GM18505 (cell line): ENCODE results near the gene KIAA1755.
"Not testable (repeated sequence)": the region's sequence is repeated elsewhere in the genome, so short reads cannot be mapped to it uniquely, and the experiment has no call there.

Source experiments
- ATAC-seq: cut with Tn5 transposase; IDR thresholded peaks from one replicate; pipeline ENCODE4 v1.9.1; 2021; ENCODE audit not compliant: unreplicated experiment
- POLR2A ChIP-seq: IDR thresholded peaks from 4 replicates; pipeline ENCODE4 v1.6.1; 2011; ENCODE audit warnings: borderline replicate concordance; ENCODE audit not compliant: insufficient read depth, insufficient read length; ENCODE audit errors: extremely low read depth

Gene KIAA1755

DNA sequence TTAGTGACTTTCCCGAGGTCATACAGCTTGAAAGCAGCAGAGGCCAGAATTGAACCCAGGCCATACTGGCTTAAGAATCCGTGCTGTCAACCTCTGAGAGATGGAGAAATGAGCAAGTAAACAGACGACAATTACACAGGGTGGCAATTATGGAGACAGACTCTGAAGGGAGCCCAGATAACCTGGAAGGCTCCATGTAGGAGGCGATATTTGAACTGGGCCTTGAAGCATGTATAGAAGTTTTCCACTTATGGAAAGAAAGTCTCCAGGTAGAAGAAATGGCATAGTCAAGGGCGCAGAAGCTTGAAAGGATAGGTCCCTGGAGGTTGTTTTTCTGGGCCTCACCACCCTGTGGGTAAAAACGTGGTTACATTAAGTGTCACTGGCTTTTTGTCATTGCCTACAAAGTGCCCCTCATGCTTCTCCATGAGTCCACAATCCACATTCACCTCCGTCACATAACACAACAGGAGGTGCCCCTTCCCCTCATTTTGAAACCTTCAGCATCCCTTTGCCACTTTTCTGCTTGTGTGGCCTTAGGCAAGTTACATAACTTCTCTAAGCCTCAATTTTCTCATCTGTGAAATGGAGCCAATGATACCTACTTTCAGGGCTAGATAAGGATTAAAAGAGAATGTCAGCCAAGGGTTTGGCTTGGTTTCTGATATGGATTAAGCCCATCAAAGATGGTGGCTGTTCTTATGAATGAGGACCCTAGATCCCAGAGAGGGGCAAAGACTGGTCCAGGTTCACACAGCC lies 37.6 kb upstream of the KIAA1755 start:
- no peak for TF ChIP-seq POLR2A
- ATAC-seq = no peak

DNA sequence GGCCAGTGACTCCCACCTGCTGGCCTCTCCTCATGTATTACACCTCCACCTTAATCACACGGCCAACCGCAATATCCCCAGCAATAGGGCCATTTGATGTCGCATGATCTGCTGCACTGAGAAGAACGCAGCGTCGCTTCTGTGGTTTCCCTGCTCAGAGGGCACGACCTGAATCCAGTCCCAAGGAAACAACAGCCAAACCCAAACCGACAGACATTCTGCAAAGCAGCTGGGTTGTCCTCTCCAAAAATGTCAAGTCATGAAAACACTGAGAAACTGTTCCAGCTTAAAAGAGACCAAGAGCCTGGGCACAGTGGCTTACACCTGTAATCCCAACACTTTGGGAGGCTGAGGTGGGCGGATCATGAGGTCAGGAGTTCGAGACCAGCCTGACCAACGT lies 35.9 kb upstream of the KIAA1755 start:
- no peak for TF ChIP-seq POLR2A

DNA sequence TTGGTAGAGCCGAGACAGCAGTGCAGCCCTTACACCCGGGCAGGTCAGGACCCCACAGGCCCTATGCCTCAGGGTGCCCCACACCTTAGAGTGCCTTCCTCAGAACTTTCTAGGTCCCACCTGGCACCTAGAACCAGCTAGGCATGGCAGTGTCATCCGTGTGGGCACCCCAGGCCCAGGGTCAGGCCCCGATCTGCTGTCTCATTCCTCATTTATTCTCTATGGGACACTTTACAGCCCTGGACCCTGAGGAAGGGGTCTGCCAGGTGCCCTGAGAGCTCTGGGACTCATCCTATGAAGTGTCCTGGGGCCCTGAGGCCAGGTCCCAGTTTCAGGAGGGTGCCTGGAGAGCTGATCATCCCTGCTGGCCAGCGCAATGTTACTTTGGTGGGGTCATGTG lies 35.3 kb upstream of the KIAA1755 start:
- no peak for TF ChIP-seq POLR2A
- ATAC-seq = no peak

More for the DNA sequence above, 35.9 kb upstream of the KIAA1755 start:
- no peak for ATAC-seq

DNA sequence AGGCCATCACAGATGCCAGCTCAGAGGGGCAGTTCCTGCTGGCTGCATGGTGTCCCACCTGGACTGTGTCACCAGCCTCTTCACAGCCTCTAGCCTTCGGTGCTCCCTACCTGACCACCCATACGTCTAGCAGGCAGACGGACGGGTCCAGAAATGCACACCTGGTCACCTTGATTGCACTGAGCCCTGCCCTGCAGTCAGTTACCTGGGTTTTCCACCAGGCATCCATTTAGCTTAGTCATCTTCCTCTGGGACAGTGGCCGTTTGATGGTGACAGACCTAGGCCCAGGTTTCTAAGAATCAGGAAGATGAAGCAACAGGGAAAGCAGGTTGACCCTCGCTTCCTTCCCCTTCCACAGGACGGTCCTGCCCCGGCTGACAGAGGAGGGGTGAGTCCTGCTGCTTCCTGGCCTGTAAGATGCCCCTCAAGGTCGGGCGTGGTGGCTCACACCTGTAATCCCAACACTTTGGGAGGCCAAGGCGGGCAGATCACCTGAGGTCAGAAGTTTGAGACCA lies 33.6 kb upstream of the KIAA1755 start:
- no peak for ATAC-seq
- no peak for TF ChIP-seq POLR2A

DNA sequence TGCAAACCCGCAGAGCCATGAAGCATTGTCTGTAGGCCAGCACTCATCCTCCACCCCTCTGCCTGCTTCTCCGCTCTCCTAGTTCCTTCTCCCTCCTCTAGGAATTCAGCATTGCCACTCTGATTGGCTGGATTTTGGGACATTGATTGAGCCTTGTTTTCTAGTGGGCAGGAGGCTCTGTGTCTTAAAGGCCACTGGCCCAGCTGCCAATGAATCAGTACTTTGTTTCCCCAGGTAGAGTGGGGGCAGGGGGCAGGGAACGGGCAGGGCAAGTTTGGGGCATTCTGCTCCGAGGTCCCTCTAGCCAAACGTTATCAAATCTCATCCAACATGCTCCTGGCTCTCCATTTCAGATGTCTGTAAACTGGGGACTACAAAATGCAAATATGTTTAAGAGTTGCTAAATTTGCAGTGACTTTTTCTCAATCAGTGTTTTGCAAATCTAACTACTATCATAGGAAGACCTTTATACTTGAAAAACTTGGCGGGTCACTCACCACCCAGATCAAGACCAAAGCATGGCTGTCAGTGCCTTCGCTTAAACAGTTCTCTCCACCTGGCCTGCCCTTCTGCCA lies 33.0 kb upstream of the KIAA1755 start:
- no peak for ATAC-seq
- TF ChIP-seq POLR2A = no peak

DNA sequence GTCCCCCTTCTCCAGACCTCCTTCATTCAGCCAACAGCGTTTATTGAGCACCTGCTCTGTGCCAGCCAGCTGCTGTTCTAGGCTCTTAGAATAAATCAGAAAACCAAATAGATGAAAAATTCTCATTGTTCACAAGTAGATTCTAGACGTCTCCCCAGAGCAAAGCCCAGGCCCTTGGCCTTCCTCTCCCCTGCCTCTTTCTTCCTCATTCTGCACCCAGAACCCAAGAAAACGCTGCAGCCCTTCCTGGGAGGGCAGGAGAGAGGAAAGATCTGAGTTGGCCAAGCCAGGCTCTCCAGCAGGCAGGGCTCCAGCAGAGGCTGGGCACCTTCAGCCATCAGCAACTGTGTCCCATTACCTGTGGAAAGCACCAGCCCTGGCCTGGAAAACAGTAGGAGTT lies 31.4 kb upstream of the KIAA1755 start:
- no peak for TF ChIP-seq POLR2A
- no peak for ATAC-seq

DNA sequence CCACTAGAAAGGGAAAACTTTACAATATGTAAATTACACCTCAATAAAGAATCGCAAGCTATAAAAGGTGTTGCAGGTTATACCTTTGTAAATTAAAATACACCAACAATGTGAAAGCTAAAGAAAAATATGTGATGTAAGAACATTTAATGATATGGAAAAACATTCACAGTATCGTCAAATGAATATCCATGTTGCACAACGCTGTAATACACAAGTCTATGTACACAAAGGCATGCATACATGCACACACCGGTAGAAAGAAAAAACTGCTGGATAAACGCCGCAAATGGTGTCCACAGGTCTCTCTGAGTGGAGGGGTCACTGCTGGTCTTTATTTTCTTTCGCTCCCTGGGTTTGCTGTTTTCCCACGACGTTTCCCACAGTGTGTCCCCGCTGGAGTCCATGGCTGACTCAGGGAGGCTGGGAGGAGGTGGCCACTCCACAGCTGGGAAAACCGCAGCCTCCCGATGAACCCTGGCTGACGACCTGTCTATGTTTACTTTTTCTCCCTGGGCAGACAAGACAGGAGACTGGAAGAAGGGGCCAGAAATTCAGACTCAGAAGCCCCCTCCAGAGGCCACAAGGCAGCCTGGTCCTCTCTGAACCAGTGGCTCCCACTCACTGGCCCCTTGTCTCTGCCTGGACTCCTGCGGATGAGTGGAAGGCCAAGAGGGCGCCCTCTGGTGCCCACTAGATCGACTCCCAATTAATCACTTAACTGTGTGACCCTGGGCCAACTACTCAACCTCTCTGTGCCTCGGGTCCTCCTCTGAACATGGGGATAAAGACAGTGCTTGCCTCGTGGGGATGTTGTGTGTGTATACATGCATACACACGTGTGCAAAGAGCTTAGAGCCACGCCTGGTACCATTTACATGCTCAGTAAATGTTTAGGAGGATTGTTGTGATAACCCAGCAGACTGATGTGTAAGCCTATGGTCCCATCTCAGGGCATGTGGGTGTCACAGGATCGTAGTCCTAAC lies 30.6 kb upstream of the KIAA1755 start:
- no peak for ATAC-seq
- TF ChIP-seq POLR2A = no peak

DNA sequence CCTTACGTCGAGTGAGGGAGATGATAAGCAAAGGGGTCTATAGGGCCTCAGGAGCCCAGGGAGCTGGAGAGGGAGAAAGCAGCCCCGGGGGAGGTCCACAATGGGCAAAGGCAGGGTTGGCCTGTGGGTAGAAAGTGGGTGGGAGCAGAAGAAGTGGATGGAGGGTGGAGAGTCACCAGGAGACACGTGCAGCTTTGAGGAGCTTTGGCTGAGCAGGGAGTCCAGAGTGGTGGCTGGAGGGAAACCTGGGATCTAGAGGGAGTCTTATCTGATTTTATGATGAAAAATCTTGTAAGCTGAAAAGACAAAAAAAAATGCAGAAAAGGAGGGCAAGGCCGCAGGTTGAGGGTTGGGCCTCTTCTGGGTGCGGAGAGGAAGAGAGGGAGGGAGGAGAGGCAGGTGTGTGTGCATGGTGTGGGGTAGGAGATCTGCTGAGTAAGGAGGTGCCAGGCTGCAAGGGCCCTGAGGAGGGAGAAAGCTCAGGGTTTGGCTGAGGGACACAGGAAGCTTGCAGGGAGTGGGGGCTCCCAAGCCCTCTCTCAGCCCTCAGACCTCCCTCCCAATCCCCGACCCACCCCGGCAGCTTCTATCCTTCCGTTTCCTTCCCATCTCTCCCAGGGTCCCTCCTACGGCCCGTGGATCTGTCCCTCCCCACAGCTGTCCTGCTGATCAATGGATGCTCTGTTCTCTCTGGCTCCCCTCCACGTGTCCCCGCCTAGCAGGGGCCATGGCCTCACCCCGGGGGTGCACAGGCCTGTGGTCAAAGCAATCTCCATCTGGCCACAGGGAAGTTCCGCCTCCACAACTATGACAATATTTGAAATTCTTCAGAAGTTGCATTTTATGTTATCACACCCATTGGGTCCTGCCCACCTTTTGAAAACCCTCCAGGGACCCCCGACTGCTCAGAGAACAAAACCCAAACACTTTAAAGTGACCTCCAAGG lies 26.3 kb upstream of the KIAA1755 start:
- no peak for ATAC-seq
- no peak for TF ChIP-seq POLR2A

DNA sequence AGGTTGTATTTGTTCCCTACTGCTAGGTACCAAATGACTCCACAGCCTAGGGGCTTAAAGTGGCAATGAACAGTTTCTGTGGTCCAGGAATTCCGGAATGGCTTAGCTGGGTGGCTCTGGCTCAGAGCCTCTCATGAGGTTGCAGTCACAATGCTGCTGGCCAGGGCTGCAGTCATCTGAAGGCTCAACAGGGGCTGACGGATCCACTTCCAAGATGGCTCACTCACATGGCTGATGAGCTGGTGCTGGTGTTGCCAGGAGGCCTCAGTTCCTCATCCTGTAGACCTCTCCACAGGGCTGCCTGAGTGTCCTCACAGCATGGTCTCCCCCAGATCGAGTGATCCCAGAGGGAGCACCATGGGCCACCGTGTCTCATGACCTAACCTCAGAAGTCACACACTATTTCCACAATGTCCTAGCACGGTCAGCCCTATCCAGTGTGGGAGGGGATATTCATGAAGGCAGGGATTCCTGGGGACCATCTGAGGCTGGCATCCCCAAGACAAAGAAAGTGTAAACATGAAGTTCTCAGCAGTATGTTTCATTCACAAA lies 24.4 kb upstream of the KIAA1755 start:
- ATAC-seq = no peak

DNA sequence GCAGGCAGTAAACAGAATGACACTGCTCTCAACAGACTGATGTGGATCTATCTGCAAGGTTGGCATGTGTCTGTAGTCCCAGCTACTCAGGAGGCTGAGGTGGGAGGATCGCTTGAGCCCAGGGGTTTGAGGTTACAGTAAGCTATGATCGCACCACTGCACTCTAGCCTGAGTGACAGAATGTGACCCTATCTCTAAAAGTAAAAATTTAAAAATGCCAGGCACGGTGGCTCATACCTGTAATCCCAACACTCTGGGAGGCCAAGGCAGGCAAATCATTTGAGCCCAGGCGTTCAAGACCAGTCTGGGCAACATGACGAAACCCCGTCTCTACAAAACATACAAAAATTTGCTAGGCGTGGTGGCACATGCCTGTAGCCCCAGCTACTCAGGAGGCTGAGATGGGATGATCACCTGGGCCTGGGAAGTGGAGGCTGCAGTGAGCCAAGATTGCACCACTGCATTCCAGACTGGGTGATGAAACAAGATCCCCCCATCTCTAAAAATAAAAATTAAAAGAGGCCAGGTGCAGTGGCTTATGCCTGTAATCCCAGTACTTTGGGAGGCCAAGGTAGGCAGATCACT lies 23.6 kb upstream of the KIAA1755 start:
- ATAC-seq = not testable (repeated sequence)

More for the DNA sequence above, 24.4 kb upstream of the KIAA1755 start:
- TF ChIP-seq POLR2A = no peak

DNA sequence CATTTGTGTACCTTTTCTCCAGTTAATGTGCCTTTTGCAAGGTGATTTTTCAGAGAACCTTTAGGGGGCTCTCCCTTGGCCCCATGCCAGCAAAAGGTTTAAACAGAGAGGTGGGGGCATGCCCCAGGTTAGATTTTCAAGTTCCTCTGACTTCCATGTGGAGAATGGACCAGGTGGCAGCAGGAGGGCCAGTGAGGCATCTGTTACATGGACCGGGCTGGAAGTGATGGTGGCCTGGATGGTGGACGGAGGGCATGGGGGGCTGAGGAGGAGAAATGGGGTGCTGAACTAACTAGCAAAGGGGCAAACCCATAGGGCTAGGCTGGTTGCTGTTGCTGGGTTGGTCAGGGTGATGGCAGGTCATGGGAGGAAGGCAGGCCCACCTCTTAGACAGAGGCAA lies 22.7 kb upstream of the KIAA1755 start:
- TF ChIP-seq POLR2A = no peak
- ATAC-seq = no peak

DNA sequence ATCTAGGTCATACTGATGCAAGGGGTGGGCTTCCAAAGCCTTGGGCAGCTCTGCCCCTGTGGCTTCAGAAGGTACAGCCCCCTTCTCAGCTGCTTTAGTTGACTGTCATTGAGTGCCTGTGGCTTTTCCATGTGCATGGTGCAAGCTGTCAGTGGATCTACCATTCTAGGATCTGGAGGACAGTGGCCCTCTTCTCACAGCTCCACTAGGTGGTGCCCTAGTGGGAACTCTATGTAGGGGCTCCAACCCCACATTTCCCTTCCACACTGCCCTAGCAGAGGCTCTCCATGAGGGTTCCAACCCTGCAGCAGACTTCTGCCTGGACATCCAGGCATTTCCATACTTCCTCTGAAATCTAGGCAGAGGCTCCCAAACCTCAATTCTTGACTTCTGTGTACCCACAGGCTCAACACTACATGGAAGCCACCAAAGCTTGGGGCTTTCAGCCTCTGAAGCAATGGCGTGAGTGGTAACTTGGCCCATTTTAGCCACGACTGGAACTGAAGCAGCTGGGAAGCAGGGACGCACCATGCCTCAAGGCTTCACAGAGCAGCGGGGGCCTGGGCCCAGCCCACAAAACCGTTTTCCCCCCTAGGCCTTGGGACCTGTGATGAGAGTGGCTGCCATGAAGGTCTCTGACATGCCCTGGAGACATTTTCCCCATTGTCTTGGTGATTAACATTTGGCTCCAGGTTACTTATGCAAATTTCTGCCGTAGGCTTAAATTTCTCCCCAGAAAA lies 20.8 kb upstream of the KIAA1755 start:
- not testable (repeated sequence) for ATAC-seq
